SK-N-SH treated with all-trans-retinoic acid at 6 μM for 48 hours (cell line): ENCODE results near the gene ASB2.

Source experiments
- CSDC2 ChIP-seq: fragments of 250-450 bp; sonication (Bioruptor Pico); IDR thresholded peaks from 2 replicates; pipeline ENCODE4 v1.5.0; 2020; ENCODE audit warnings: mild to moderate bottlenecking, moderate library complexity
- SNAI2 ChIP-seq: fragments of 250-450 bp; sonication (Bioruptor Pico); IDR thresholded peaks from 2 replicates; pipeline ENCODE4 v1.5.0; 2020; ENCODE audit warnings: mild to moderate bottlenecking, moderate library complexity
- ZFP3 ChIP-seq: fragments of 250-450 bp; sonication (Bioruptor Pico); IDR thresholded peaks from 2 replicates; pipeline ENCODE4 v1.5.0; 2020; ENCODE audit warnings: mild to moderate bottlenecking, moderate library complexity
- ZFP30 ChIP-seq: fragments of 450-650 bp; formaldehyde crosslinking; IDR thresholded peaks from 2 replicates; pipeline ENCODE4 v1.5.0; 2022; ENCODE audit warnings: mild to moderate bottlenecking, moderate library complexity
- ZNF565 ChIP-seq: fragments of 450-650 bp; formaldehyde crosslinking; conservative IDR thresholded peaks from 2 replicates; pipeline ENCODE4 v1.5.0; 2020; ENCODE audit warnings: low read depth, mild to moderate bottlenecking, moderate library complexity
- ZNF70 ChIP-seq: fragments of 450-650 bp; formaldehyde crosslinking; IDR thresholded peaks from 2 replicates; pipeline ENCODE4 v1.5.0; 2020; ENCODE audit warnings: mild to moderate bottlenecking, moderate library complexity
- ZNF8 ChIP-seq: fragments of 450-650 bp; formaldehyde crosslinking; IDR thresholded peaks from 2 replicates; pipeline ENCODE4 v1.5.0; 2020; ENCODE audit warnings: mild to moderate bottlenecking, moderate library complexity
- TF ChIP-seq, protein P1 (sequence below): fragments of 250-450 bp; sonication (Bioruptor Pico); IDR thresholded peaks from 2 replicates; pipeline ENCODE4 v1.5.1; 2021; ENCODE audit warnings: mild to moderate bottlenecking, moderate library complexity
- TF ChIP-seq, protein P2 (sequence below): fragments of 250-450 bp; sonication (Bioruptor Pico); IDR thresholded peaks from 2 replicates; pipeline ENCODE4 v1.8.0; 2020; ENCODE audit warnings: mild to moderate bottlenecking, moderate library complexity, borderline replicate concordance
- TF ChIP-seq, protein P3 (sequence below): fragments of 250-450 bp; sonication (Bioruptor Pico); IDR thresholded peaks from 2 replicates; pipeline ENCODE4 v1.8.0; 2021; ENCODE audit warnings: low read depth, mild to moderate bottlenecking, moderate library complexity, borderline replicate concordance
- TF ChIP-seq, protein P4 (sequence below): fragments of 250-450 bp; sonication (Bioruptor Pico); IDR thresholded peaks from 2 replicates; pipeline ENCODE4 v1.5.0; 2020; ENCODE audit warnings: mild to moderate bottlenecking, moderate library complexity

DNA sequence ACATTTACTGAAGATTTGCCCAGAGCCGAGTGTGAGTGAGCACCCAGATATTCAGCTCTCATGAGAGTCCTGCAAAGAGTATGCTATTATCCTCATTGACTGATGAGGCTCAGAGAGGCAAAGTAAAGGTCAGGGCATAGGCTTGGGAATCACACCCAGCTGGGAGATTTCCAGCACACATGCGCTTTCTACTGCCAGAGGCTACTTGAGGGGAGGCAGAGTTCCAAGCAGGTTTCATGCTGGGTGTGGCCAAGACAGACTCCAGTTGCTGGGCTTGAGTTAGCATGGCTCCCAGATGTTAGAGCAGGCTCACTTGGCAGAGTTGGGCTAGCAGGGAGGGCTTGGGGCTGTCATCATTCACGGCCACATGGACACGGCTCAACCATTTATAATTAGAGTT, 63.6 kb downstream of the ASB2 start:
- TF ChIP-seq ZFP30 (CRISPR knock-in tag) (no peak), SNAI2 (CRISPR knock-in tag) (no peak), CSDC2 (CRISPR knock-in tag) (no peak), ZNF70 (no peak), ZNF565 (no peak), ZNF8 (CRISPR knock-in tag) (no peak), ZFP3 (CRISPR knock-in tag) (no peak)
- TF ChIP-seq, protein P1, sequence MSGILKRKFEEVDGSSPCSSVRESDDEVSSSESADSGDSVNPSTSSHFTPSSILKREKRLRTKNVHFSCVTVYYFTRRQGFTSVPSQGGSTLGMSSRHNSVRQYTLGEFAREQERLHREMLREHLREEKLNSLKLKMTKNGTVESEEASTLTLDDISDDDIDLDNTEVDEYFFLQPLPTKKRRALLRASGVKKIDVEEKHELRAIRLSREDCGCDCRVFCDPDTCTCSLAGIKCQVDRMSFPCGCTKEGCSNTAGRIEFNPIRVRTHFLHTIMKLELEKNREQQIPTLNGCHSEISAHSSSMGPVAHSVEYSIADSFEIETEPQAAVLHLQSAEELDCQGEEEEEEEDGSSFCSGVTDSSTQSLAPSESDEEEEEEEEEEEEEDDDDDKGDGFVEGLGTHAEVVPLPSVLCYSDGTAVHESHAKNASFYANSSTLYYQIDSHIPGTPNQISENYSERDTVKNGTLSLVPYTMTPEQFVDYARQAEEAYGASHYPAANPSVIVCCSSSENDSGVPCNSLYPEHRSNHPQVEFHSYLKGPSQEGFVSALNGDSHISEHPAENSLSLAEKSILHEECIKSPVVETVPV, result no peak
- TF ChIP-seq, protein P2, sequence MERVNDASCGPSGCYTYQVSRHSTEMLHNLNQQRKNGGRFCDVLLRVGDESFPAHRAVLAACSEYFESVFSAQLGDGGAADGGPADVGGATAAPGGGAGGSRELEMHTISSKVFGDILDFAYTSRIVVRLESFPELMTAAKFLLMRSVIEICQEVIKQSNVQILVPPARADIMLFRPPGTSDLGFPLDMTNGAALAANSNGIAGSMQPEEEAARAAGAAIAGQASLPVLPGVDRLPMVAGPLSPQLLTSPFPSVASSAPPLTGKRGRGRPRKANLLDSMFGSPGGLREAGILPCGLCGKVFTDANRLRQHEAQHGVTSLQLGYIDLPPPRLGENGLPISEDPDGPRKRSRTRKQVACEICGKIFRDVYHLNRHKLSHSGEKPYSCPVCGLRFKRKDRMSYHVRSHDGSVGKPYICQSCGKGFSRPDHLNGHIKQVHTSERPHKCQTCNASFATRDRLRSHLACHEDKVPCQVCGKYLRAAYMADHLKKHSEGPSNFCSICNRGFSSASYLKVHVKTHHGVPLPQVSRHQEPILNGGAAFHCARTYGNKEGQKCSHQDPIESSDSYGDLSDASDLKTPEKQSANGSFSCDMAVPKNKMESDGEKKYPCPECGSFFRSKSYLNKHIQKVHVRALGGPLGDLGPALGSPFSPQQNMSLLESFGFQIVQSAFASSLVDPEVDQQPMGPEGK, result no peak
- TF ChIP-seq, protein P3, sequence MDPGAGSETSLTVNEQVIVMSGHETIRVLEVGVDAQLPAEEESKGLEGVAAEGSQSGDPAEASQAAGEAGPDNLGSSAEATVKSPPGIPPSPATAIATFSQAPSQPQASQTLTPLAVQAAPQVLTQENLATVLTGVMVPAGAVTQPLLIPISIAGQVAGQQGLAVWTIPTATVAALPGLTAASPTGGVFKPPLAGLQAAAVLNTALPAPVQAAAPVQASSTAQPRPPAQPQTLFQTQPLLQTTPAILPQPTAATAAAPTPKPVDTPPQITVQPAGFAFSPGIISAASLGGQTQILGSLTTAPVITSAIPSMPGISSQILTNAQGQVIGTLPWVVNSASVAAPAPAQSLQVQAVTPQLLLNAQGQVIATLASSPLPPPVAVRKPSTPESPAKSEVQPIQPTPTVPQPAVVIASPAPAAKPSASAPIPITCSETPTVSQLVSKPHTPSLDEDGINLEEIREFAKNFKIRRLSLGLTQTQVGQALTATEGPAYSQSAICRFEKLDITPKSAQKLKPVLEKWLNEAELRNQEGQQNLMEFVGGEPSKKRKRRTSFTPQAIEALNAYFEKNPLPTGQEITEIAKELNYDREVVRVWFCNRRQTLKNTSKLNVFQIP (CRISPR knock-in tag), result no peak
- TF ChIP-seq, protein P4, sequence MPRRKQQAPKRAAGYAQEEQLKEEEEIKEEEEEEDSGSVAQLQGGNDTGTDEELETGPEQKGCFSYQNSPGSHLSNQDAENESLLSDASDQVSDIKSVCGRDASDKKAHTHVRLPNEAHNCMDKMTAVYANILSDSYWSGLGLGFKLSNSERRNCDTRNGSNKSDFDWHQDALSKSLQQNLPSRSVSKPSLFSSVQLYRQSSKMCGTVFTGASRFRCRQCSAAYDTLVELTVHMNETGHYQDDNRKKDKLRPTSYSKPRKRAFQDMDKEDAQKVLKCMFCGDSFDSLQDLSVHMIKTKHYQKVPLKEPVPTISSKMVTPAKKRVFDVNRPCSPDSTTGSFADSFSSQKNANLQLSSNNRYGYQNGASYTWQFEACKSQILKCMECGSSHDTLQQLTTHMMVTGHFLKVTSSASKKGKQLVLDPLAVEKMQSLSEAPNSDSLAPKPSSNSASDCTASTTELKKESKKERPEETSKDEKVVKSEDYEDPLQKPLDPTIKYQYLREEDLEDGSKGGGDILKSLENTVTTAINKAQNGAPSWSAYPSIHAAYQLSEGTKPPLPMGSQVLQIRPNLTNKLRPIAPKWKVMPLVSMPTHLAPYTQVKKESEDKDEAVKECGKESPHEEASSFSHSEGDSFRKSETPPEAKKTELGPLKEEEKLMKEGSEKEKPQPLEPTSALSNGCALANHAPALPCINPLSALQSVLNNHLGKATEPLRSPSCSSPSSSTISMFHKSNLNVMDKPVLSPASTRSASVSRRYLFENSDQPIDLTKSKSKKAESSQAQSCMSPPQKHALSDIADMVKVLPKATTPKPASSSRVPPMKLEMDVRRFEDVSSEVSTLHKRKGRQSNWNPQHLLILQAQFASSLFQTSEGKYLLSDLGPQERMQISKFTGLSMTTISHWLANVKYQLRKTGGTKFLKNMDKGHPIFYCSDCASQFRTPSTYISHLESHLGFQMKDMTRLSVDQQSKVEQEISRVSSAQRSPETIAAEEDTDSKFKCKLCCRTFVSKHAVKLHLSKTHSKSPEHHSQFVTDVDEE, result no peak
